Urinary bladder (tissue), 4 donors: ENCODE measurements around the gene MLXIPL. TPM values are rescaled to one million over a fixed set of nuclear protein-coding genes. Genes with fewer than 3 reads are reported as not detected.
"Not testable (repeated sequence)": the region's sequence is repeated elsewhere in the genome, so short reads cannot be mapped to it uniquely, and the experiment has no call there.

Experiments
- DNase-seq: peaks from one replicate; pipeline ENCODE4 v3.0.0-alpha.2; 2015; ENCODE audit errors: extremely low spot score
- H3K27ac ChIP-seq: one replicate; pipeline ENCODE4 v1.5.1; 2013; ENCODE audit warnings: low read depth, mild to moderate bottlenecking, moderate library complexity
- H3K36me3 ChIP-seq: one replicate; pipeline ENCODE4 v1.6.1; 2013; ENCODE audit warnings: mild to moderate bottlenecking, moderate library complexity; ENCODE audit not compliant: insufficient read depth
- H3K4me1 ChIP-seq: one replicate; pipeline ENCODE4 v1.6.1; 2013; ENCODE audit warnings: mild to moderate bottlenecking, moderate library complexity; ENCODE audit not compliant: insufficient read depth
- H3K4me3 ChIP-seq: one replicate; pipeline ENCODE4 v1.5.1; 2013; ENCODE audit warnings: low read depth, low read length
- WGBS: extraction: QIAGEN DNeasy Blood & Tissue Kit; methylation state at CpG from one replicate; pipeline ENCODE4 v1.1.7; 2013; 5-methylcytosine and 5-hydroxymethylcytosine counted together
- polyA plus RNA-seq: library from polyadenylated mRNA; stranded (reverse); fragments of 200-250 nt; gene quantifications from one replicate; pipeline ENCODE4 v1.2.3, GENCODE V29; 2013
- total RNA-seq: library from RNA; depleted of rRNA; stranded (reverse); fragments of >200 nt; gene quantifications from one replicate; pipeline ENCODE4 v1.2.3, GENCODE V29; 2014
- donor health status: healthy with polysubstance abuse.
- donor health status: healthy.

The MLXIPL gene
- total RNA-seq (0.37 TPM), polyA plus RNA-seq (4.1 TPM)

- no peak within 1 kb of the TSS for H3K27ac ChIP-seq
- DNase-seq, result no peak
- 2% methylated on average over 80 of the region's 80 CpGs for WGBS
Measured at GRCh38 chr7:73623798-73624668, at the start of gene MLXIPL. Gene MLXIPL (minus strand): TSS chr7:73624522. CDS start chr7:73624492, 30 bp downstream.

GRCh38 chr7:73671857-73672445 lies 47.6 kb upstream of the MLXIPL start:
- no peak for DNase-seq
- Histone ChIP-seq H3K36me3 (no peaks in the 10 kb centered on the region), H3K4me1 (no peaks in the 10 kb centered on the region), H3K27ac (no peak overlapping the region), H3K4me3 (no peak overlapping the region)
- 93% methylated on average over 15 of the region's 15 CpGs for WGBS

More at GRCh38 chr7:73623798-73624668, at the start of gene MLXIPL:
- no peaks in the 10 kb centered on the region for H3K36me3 ChIP-seq
- H3K4me1 ChIP-seq, result no peaks in the 10 kb centered on the region
- peak within 1 kb of the TSS; percentile 39 for H3K4me3 ChIP-seq

GRCh38 chr7:73671322-73671661 lies 47.0 kb upstream of the MLXIPL start:
- WGBS, result 38% methylated on average over 12 of the region's 12 CpGs
- no peak for DNase-seq

GRCh38 chr7:73669858-73670385 lies 45.6 kb upstream of the MLXIPL start:
- WGBS, result 87% methylated on average over 12 of the region's 12 CpGs
- no peaks in the 10 kb centered on the region for H3K4me1 ChIP-seq

More at GRCh38 chr7:73671322-73671661, 47.0 kb upstream of the MLXIPL start:
- Histone ChIP-seq H3K4me1 (no peaks in the 10 kb centered on the region), H3K36me3 (no peaks in the 10 kb centered on the region), H3K27ac (no peak overlapping the region), H3K4me3 (no peak overlapping the region)

GRCh38 chr7:73669288-73669701 lies 45.0 kb upstream of the MLXIPL start:
- WGBS, result 73% methylated on average over 19 of the region's 19 CpGs
- no peak for DNase-seq
- no peak overlapping the region for H3K27ac ChIP-seq
- no peaks in the 10 kb centered on the region for H3K4me1 ChIP-seq
- H3K36me3 ChIP-seq, result no peaks in the 10 kb centered on the region
- H3K4me3 ChIP-seq, result no peak overlapping the region

More at GRCh38 chr7:73669858-73670385, 45.6 kb upstream of the MLXIPL start:
- Histone ChIP-seq H3K27ac (no peak overlapping the region), H3K36me3 (no peaks in the 10 kb centered on the region), H3K4me3 (no peak overlapping the region)
- no peak for DNase-seq

- H3K36me3 ChIP-seq, result no peaks in the 10 kb centered on the region
- no peak overlapping the region for H3K4me3 ChIP-seq
- DNase-seq, result no peak
- H3K4me1 ChIP-seq, result no peaks in the 10 kb centered on the region
- WGBS, result 24% methylated on average over 5 of the region's 5 CpGs
- H3K27ac ChIP-seq, result no peak overlapping the region
Measured at GRCh38 chr7:73668886-73669230, 44.5 kb upstream of the MLXIPL start.

GRCh38 chr7:73668103-73668885 lies 44.0 kb upstream of the MLXIPL start:
- Histone ChIP-seq H3K36me3 (no peaks in the 10 kb centered on the region), H3K4me1 (no peaks in the 10 kb centered on the region), H3K4me3 (peak overlapping the region; percentile 88), H3K27ac (no peak overlapping the region)
- no peak for DNase-seq
- 2% methylated on average over 52 of the region's 52 CpGs for WGBS

GRCh38 chr7:73667344-73668102 lies 43.2 kb upstream of the MLXIPL start, which contains the start of gene VPS37D:
Gene VPS37D (plus strand): TSS chr7:73667831. CDS start chr7:73667959, 128 bp downstream.
- 2% methylated on average over 79 of the region's 79 CpGs for WGBS
- peak; percentile 69 for DNase-seq
- peak within 1 kb of the TSS; percentile 88 for H3K4me3 ChIP-seq
- H3K36me3 ChIP-seq, result no peaks in the 10 kb centered on the region
- H3K4me1 ChIP-seq, result no peaks in the 10 kb centered on the region
- no peak within 1 kb of the TSS for H3K27ac ChIP-seq

GRCh38 chr7:73663033-73663432 lies 38.7 kb upstream of the MLXIPL start:
- DNase-seq, result no peak
- Histone ChIP-seq H3K36me3 (no peaks in the 10 kb centered on the region), H3K4me1 (no peaks in the 10 kb centered on the region), H3K4me3 (no peak overlapping the region), H3K27ac (no peak overlapping the region)

GRCh38 chr7:73660594-73660993 lies 36.3 kb upstream of the MLXIPL start:
- H3K36me3 ChIP-seq, DNase-seq, H3K27ac ChIP-seq, H3K4me3 ChIP-seq, H3K4me1 ChIP-seq: not testable (repeated sequence)
- WGBS, result 65% methylated on average over 4 of the region's 4 CpGs

GRCh38 chr7:73659983-73660382 lies 35.7 kb upstream of the MLXIPL start:
- no peak overlapping the region for H3K27ac ChIP-seq
- WGBS, result 63% methylated on average over 8 of the region's 8 CpGs
- H3K4me3 ChIP-seq, result no peak overlapping the region
- no peak for DNase-seq
- H3K36me3 ChIP-seq, result no peaks in the 10 kb centered on the region
- no peaks in the 10 kb centered on the region for H3K4me1 ChIP-seq

GRCh38 chr7:73655309-73655708 lies 31.0 kb upstream of the MLXIPL start:
- 78% methylated on average over 4 of the region's 4 CpGs for whole genome bisulfite sequencing
- H3K27ac ChIP-seq, result not testable (repeated sequence)

GRCh38 chr7:73652541-73652949 lies 28.2 kb upstream of the MLXIPL start:
- Histone ChIP-seq H3K4me3 (no peak overlapping the region), H3K4me1 (no peaks in the 10 kb centered on the region), H3K36me3 (no peaks in the 10 kb centered on the region), H3K27ac (no peak overlapping the region)
- WGBS, result 69% methylated on average over 11 of the region's 11 CpGs
- DNase-seq, result no peak

More at GRCh38 chr7:73655309-73655708, 31.0 kb upstream of the MLXIPL start:
- H3K4me3 ChIP-seq, DNase-seq, H3K4me1 ChIP-seq, H3K36me3 ChIP-seq: not testable (repeated sequence)
